NCI-H524 (cell line): ENCODE results near the gene MOXD1.
"Not testable (repeated sequence)": the region's sequence is repeated elsewhere in the genome, so short reads cannot be mapped to it uniquely, and the experiment has no call there.

Source experiments
- DNase-seq, 2 experiments: peaks; one replicate each; lab custom pipeline; 2025; lab: John Stamatoyannopoulos, UW

Gene MOXD1

DNA sequence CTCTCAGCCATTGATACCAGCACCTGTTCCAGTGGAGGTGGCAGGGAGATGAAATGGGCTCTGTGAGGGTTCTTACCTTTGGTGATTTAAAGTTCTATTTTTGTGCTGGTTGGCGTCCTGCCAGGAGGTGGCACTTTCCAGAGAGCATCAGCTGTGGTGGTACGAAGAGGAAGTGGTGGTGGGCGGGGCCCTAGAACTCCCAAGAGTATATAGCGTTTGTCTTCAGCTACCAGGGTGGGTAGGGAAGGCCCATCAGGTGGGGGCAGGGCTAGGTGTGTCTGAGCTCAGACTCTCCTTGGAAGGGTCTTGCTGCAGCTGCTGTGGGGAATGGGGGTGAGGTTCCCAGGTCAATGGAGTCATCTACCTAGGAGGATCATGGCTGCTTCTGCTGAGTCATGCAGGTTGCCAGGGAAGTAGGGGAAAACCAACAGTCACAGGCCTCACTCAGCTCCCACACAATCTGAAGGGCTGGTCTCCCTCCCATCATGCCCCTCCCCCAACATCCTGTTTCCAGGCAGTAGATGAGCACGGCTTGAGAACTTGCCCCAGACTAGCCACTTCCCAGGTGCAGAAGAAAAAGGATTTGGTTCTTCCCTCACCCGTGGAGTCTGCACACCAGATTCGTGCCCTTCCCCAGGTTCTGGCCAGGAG is 46.6 kb downstream of the MOXD1 start:
- DNase-seq, result no peak

GRCh38 chr6:132351986-132352385 is 49.3 kb downstream of the MOXD1 start:
- DNase-seq, result not testable (repeated sequence)

DNA sequence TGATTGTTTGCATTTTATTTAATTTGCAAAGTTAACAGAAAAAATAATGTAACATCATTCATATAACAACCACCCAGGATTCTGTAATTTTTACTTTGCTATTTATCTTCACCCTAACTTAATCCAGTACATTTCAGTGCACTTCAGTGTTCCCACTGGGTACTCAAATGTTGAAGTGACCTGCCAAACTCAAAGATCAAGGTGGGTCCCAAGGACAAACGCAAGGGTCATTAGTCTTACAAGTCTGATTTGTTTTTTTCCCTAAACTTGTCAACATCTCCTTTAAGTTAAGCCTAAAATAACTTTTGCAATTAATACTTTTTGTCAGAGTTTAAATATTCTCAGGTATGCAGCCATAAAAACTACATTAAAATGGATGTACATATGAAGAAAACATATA is 53.0 kb downstream of the MOXD1 start:
- DNase-seq, result no peak

DNA sequence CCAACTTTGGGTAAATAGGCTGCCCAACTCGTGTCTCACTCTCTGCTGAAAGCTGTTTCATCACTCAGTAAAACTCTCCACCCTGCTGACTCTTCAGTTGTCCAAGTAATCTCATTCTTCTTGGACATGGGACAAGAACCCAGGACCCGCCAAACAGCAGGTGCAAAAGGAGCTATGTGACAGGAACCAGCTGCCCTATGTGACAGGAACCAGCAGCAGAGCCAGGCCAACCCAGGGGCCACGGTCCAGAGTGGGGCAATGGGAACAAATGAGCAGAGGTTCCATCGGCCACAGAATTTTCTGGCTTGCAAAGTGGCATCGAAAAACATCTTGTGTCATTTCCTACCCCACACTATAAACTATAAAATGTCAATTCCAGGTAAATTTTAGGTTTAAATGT is 56.5 kb downstream of the MOXD1 start:
- no peak for DNase-seq

DNA sequence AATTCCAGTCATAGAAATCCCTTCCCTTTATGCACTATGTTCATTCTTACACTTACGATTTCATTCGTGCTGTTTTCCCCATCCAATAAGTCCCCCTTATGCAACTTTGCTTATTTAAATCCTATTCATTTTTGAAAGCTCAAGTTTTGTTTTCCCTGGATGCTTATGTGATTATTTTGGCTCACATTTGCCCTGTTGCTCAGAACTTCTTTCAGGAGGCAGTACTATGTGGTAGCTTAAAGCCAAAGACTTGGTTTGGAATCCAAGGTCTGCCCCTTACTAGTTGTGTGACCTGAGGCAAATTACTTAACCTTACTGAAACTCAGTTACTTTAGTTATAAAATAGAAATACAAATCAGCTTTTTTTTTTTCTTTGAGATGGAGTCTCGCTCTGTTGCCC is 59.6 kb downstream of the MOXD1 start:
- DNase-seq, result no peak

DNA sequence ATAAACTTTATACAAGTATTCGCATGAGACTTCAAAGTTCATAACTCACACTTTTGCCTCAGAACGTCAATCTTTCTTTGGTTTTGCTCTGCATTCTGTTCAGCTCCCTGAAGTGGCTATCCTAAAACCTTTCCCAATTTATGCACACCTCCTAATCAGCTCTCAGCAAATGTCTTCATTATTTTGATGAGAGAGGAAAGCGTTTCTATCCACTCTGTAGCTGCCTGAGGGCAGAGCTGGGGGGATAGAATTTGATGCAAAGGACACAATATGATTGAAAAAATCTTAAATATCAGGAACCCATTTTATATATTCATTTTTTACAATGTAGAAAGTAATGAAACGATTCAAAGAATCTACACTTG is 66.8 kb downstream of the MOXD1 start:
- DNase-seq, result no peak

DNA sequence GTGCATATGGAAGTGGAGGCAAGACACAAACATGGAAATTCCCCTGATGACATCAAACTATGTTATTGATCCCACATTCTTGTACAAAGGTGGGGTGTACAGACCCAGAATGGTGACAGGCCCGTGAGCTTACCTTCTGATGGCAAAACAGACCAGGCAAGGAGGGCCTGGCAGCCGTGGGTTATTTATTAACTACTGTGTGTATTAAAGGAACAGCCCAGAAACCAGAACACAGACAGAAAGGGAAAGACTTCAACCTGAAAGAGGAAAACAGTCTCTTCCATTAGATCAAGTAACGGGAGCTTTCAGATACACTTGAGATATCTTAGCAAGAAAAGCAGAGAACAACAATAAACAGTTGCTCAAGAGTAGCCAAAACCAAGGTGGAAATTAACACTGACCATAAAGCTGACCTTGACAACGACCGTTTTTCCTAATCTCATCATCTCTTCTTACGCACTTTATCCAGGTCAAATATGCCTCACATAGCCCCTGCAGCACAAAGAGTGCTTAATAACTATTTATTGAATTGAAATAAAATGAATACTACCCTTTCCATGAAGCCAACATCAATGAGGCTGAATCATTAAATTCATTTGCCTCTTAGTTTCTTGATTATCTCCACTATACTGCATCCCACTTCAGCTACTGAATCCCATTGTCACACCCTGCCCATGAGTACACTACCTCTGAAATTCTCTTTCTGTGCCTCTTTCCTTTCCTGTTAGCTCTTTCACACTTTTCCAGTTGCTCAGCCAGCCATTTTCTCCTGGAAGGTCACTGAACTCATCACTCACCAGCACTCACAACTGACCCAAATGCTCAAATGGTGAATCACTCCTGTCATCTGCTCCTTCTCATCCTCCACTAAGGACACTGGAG is 67.4 kb downstream of the MOXD1 start:
- DNase-seq, result no peak

GRCh38 chr6:132330759-132331158 is 70.5 kb downstream of the MOXD1 start:
- DNase-seq, result no peak

DNA sequence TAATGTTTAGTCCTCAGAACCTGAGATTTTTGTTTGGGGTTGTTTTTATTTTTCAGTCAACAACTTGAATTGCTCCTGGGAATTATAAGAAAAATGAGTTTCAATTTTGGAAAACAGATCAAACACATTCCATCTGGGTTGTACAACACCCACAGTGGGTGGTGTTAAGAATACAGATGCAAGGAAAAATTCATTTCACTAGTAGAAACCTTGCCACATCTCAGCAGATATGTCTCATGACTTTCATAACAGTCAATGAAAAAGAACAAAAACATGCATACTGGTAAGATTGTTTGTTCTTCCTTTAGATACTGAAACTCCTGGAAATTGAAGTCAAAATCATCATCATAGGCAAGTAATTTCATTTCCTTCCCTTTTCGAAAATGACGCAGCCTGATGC is 78.9 kb downstream of the MOXD1 start:
- no peak for DNase-seq

- no peak for DNase-seq
Measured at GRCh38 chr6:132320007-132320406, 81.3 kb downstream of the MOXD1 start.

- DNase-seq, result no peak
Measured at GRCh38 chr6:132316970-132317369, 84.3 kb downstream of the MOXD1 start.

- DNase-seq, result no peak
Measured at GRCh38 chr6:132314432-132314831, 86.8 kb downstream of the MOXD1 start.

GRCh38 chr6:132310921-132311320 is 90.4 kb downstream of the MOXD1 start:
- DNase-seq, result no peak

DNA sequence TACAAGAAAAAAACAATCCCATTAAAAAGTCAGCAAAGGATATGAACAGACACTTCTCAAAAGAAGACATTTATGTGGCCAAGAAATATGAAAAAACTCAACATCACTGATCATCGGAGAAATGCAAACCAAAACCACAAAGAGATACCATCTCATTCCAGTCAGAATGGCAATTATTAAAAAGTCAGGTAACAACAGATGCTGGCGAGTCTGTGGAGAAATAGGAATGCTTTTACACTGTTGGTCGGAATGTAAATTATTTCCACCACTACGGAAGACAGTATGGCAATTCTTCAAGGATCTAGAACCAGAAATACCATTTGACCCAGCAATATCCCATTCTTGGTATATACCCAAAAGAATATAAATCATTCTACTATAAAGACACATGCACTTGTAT is 91.1 kb downstream of the MOXD1 start:
- not testable (repeated sequence) for DNase-seq

GRCh38 chr6:132304891-132305305 is 96.4 kb downstream of the MOXD1 start:
- DNase-seq, result no peak

- DNase-seq, result peak; percentile 8 to 64
Measured at GRCh38 chr6:132300323-132300949, 100.8 kb downstream of the MOXD1 start.

DNA sequence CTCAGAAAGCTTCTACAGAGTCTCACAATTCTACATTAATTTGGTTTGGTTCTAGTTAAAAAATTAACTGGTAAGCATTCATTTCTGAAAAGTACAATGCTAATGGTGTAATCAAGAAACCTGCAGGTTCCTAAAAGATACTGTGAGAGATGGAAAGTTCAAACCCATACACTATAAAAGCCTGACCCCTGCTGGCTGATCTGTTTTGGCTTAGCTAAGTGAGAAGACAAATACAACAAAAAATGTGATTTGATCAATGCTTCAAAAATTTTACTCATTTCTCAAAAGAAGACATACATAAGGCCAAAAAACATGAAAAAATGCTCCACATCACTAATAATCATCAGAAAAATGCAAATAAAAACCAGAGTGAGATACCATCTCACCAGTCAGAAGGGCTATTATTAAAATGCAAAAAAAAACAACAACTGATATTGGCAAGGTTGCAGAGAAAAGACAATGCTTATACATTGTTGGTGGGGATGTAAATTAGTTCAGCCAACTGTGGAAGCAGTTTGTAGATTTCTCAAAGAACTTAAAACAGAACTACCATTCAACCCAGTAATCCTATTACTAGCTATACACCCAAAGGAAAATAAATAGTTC is 102.8 kb downstream of the MOXD1 start:
- peak; percentile 39 to 69 for DNase-seq

- peak; percentile 73 to 78 for DNase-seq
Measured at GRCh38 chr6:132289756-132290155, 111.5 kb downstream of the MOXD1 start.

DNA sequence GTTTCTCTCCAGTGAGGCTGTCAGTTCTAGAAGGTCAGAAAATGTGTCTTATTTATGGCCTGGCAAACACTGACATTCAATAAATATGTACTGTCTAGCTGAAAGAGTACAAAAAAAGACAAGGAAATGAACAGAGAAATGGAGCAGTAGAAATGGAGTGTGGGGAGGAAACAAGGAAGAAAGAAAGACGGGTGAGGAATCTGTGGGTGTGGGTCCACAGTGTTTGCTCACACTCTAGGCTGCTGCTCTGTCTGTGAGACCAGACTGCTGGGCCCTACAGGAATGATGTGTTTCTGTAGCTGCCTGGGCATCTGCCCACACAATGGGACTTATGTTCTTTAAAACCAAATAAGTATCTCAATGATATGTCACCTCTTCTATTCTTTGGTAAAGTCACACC is 114.2 kb downstream of the MOXD1 start:
- DNase-seq, result no peak

GRCh38 chr6:132286298-132287019 is 114.8 kb downstream of the MOXD1 start:
- DNase-seq, result no peak

DNA sequence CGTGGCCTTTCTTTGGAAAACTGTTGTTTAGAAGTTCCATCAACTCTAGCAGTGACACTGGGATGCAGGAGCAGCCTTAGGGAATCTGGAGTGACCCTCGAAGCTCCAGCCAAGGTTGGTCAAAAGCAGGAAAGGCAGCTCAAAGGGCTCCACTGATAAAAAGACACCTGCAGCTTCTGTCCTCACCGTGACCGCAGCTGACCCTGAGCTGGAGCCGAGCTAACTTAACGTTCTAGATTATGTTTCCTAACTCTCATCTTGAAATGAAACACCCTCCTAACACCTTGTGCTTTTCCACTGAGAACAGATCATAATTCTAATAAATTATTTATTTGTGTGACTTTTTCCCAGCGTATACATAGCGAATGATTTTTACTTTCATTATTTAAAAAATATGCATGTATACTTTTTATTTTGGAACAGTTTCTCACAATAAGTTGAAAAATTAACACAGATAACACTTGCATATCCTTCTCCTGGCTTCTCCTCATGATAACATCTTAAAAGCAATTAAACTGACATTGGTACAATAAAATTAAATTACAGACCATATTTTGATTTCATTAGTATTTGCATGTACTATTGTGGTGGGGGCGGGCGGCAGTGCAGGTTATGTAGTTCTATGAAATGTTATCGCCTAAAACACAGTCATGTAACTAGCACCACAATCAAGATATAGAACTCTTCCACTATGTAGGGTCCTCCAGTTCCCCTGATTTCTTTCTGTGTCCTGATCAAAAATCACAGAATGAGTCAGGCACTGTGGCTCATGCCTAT is 116.1 kb downstream of the MOXD1 start:
- no peak for DNase-seq
